Measurements from ENCODE around the gene CAMSAP3. TPM values are rescaled to one million over a fixed set of nuclear protein-coding genes. Genes with fewer than 3 reads are reported as not detected.
A peak's percentile ranks its signal among the peaks of the same experiment; 100 is the strongest.

Gene CAMSAP3
- total RNA-seq, 1 donor from 2014 or later: 28.6 TPM

GRCh38 chr19:7638802-7639465 is 43.3 kb downstream of the CAMSAP3 start:
- no peak for TF ChIP-seq CTCF (conservative IDR thresholded peaks at IDR 0.05)
- no peak for DNase-seq (ENCODE audit: extremely low spot score, unreplicated experiment)
- no peaks in the 10 kb centered on the region for H3K36me3 Mint-ChIP-seq
- H3K4me3 Mint-ChIP-seq: peak overlapping the region; percentile 60
- peaks cover 28% of the 10 kb centered on the region for H3K27me3 Mint-ChIP-seq
- no peaks in the 10 kb centered on the region for H3K4me1 Mint-ChIP-seq (ENCODE audit: unreplicated experiment)
- no peaks in the 10 kb centered on the region for H3K9me3 Mint-ChIP-seq
- peak overlapping the region; percentile 36 for H3K27ac Mint-ChIP-seq

GRCh38 chr19:7639863-7640348 is 44.2 kb downstream of the CAMSAP3 start:
- Mint-ChIP-seq H3K9me3 (no peaks in the 10 kb centered on the region), H3K27me3 (peaks cover 24% of the 10 kb centered on the region), H3K36me3 (no peaks in the 10 kb centered on the region), H3K27ac (peak overlapping the region; percentile 0), H3K4me3 (peak overlapping the region; percentile 2), H3K4me1 (ENCODE audit: unreplicated experiment) (no peaks in the 10 kb centered on the region)
- TF ChIP-seq CTCF (conservative IDR thresholded peaks at IDR 0.05): no peak
- DNase-seq (ENCODE audit: extremely low spot score, unreplicated experiment): no peak

- no peak for DNase-seq (ENCODE audit: extremely low spot score, unreplicated experiment)
These were observed 45.1 kb downstream of the CAMSAP3 start for GRCh38 chr19:7640803-7641202.

GRCh38 chr19:7641290-7642276 is 45.9 kb downstream of the CAMSAP3 start:
- DNase-seq (ENCODE audit: extremely low spot score, unreplicated experiment): no peak
- Mint-ChIP-seq H3K36me3 (no peaks in the 10 kb centered on the region), H3K27me3 (peaks cover 10% of the 10 kb centered on the region), H3K9me3 (no peaks in the 10 kb centered on the region), H3K4me1 (ENCODE audit: unreplicated experiment) (no peaks in the 10 kb centered on the region), H3K4me3 (no peak overlapping the region), H3K27ac (no peak overlapping the region)
- no peak for TF ChIP-seq CTCF (conservative IDR thresholded peaks at IDR 0.05)

More at GRCh38 chr19:7640803-7641202, 45.1 kb downstream of the CAMSAP3 start:
- Mint-ChIP-seq H3K4me1 (ENCODE audit: unreplicated experiment) (no peaks in the 10 kb centered on the region), H3K27ac (no peak overlapping the region), H3K27me3 (peaks cover 17% of the 10 kb centered on the region), H3K9me3 (no peaks in the 10 kb centered on the region), H3K36me3 (no peaks in the 10 kb centered on the region), H3K4me3 (no peak overlapping the region)
- no peak for TF ChIP-seq CTCF (conservative IDR thresholded peaks at IDR 0.05)

GRCh38 chr19:7642295-7643030 is 46.8 kb downstream of the CAMSAP3 start:
- DNase-seq (ENCODE audit: extremely low spot score, unreplicated experiment): no peak
- Mint-ChIP-seq H3K4me3 (no peak overlapping the region), H3K36me3 (no peaks in the 10 kb centered on the region), H3K27me3 (peaks cover 9% of the 10 kb centered on the region), H3K9me3 (no peaks in the 10 kb centered on the region), H3K27ac (no peak overlapping the region), H3K4me1 (ENCODE audit: unreplicated experiment) (no peaks in the 10 kb centered on the region)
- no peak for TF ChIP-seq CTCF (conservative IDR thresholded peaks at IDR 0.05)

All from type B pancreatic cell (in vitro differentiated cells).